Stimulated activated CD8-positive, alpha-beta memory T cell treated with anti-CD3 and anti-CD28 coated beads, Interleukin-2, amount 100 ng/mL, for 48 hours (primary cell): ENCODE measurements around the gene RMI1.
A peak's percentile ranks its signal among the peaks of the same experiment; 100 is the strongest.

ENCODE experiments used
- DNase-seq, 2 donors: peaks; one replicate each; pipeline ENCODE4 v3.0.0-alpha.2; 2020; ENCODE audit warnings: low read depth in 2 of 2

Gene RMI1

GRCh38 chr9:83969602-83970001, 11.0 kb upstream of the RMI1 start:
- no peak for DNase-seq

GRCh38 chr9:83971485-83971884, 9.1 kb upstream of the RMI1 start:
- DNase-seq = no peak

- DNase-seq = no peak
Observed at GRCh38 chr9:83972286-83972685, 8.3 kb upstream of the RMI1 start.

GRCh38 chr9:83975300-83975699, 5.3 kb upstream of the RMI1 start:
- DNase-seq = no peak

- DNase-seq = no peak
Observed at GRCh38 chr9:83976372-83976771, 4.2 kb upstream of the RMI1 start.

GRCh38 chr9:83977196-83977595, 3.4 kb upstream of the RMI1 start:
- no peak for DNase-seq

- peak; percentile 80 to 83 for DNase-seq
Observed at GRCh38 chr9:83978992-83979811, 1.4 kb upstream of the RMI1 start.

GRCh38 chr9:83979812-83980394, 702 bp upstream of the RMI1 start, which contains the start of gene HNRNPK:
Gene HNRNPK, minus strand, starts transcription at chr9:83980215. Its CDS starts 1,963 bp downstream, at chr9:83978252.
- DNase-seq = peak; percentile 99

GRCh38 chr9:83981126-83981871, 694 bp downstream of the RMI1 start:
- DNase-seq = no peak

- no peak for DNase-seq
Observed at GRCh38 chr9:83986195-83986594, 5.6 kb downstream of the RMI1 start.

- DNase-seq = no peak
Observed at GRCh38 chr9:83986765-83987401, 6.3 kb downstream of the RMI1 start.

- no peak for DNase-seq
Observed at GRCh38 chr9:83987402-83987791, 6.8 kb downstream of the RMI1 start.

GRCh38 chr9:83988411-83988810, 7.8 kb downstream of the RMI1 start:
- DNase-seq = no peak

- DNase-seq = no peak
Observed at GRCh38 chr9:83991355-83991754, 10.8 kb downstream of the RMI1 start.

- DNase-seq = no peak
Observed at GRCh38 chr9:83992407-83992806, 11.8 kb downstream of the RMI1 start.

- no peak for DNase-seq
Observed at GRCh38 chr9:83992901-83993300, 12.3 kb downstream of the RMI1 start.

- no peak for DNase-seq
Observed at GRCh38 chr9:83996126-83996525, 15.5 kb downstream of the RMI1 start.

- no peak for DNase-seq
Observed at GRCh38 chr9:83999141-83999918, 18.7 kb downstream of the RMI1 start.

GRCh38 chr9:84000186-84000585, 19.6 kb downstream of the RMI1 start:
- no peak for DNase-seq

- DNase-seq = no peak
Observed at GRCh38 chr9:84001621-84002020, 21.0 kb downstream of the RMI1 start.

GRCh38 chr9:84002344-84002743, 21.7 kb downstream of the RMI1 start:
- no peak for DNase-seq
